Measurements from ENCODE around the gene SMG1. TPM values are rescaled to one million over a fixed set of nuclear protein-coding genes. Genes with fewer than 3 reads are reported as not detected.

SMG1 gene
- total RNA-seq, 1 experiment from 2014 or later, result 96.4 TPM

GRCh38 chr16:18965555-18965954 lies 39.3 kb upstream of the SMG1 start:
- Histone ChIP-seq H3K9ac (ENCODE audit: extremely low read depth, insufficient read length, low read length) (no peak overlapping the region), H3K79me2 (ENCODE audit: insufficient read depth, low read length) (no peaks in the 10 kb centered on the region), H2BK20ac (ENCODE audit: low read depth, low read length, poor library complexity, severe bottlenecking) (no peak overlapping the region), H3K14ac (ENCODE audit: insufficient read depth, low read length) (no peak overlapping the region), H3K27me3 (ENCODE audit: insufficient read depth, low read length) (no peaks in the 10 kb centered on the region), H3K56ac (ENCODE audit: insufficient read length, low read depth, low read length) (no peak overlapping the region), H2BK15ac (ENCODE audit: low read depth, low read length) (no peak overlapping the region), H3K18ac (ENCODE audit: insufficient read length, low read depth, low read length) (no peak overlapping the region), H2AFZ (ENCODE audit: low read length) (no peak overlapping the region), H3K4me1 (ENCODE audit: insufficient read depth, low read length) (no peaks in the 10 kb centered on the region), H3K79me1 (ENCODE audit: insufficient read depth, low read depth, low read length, poor library complexity, severe bottlenecking) (no peaks in the 10 kb centered on the region), H3T11ph (ENCODE audit: low read length) (no peak overlapping the region), H2BK5ac (ENCODE audit: insufficient read length, low read length) (no peak overlapping the region), H3K23ac (ENCODE audit: insufficient read length, low read depth, low read length) (no peak overlapping the region), H4K20me1 (ENCODE audit: control insufficient read depth, insufficient read depth, insufficient read length) (no peaks in the 10 kb centered on the region), H2AK5ac (ENCODE audit: insufficient read length, low read length) (no peak overlapping the region), H3K27ac (ENCODE audit: insufficient read length, low read depth, low read length) (no peak overlapping the region), H2BK120ac (ENCODE audit: low read depth, low read length, poor library complexity, severe bottlenecking) (no peak overlapping the region), H3K4ac (ENCODE audit: low read depth, low read length) (no peak overlapping the region), H4K8ac (replicated peaks; ENCODE audit: insufficient read length, low read depth, low read length) (no peak overlapping the region), H3K4me2 (ENCODE audit: insufficient read depth, insufficient read length, low read length) (no peak overlapping the region), H2BK12ac (ENCODE audit: insufficient read length, low read depth, low read length) (no peak overlapping the region), H4K91ac (ENCODE audit: insufficient read length, low read depth, low read length) (no peak overlapping the region), H3K9me3 (ENCODE audit: control insufficient read depth, low read depth, low read length) (no peaks in the 10 kb centered on the region), H3K23me2 (ENCODE audit: insufficient read length, low read depth, low read length, poor library complexity, severe bottlenecking) (no peaks in the 10 kb centered on the region), H4K5ac (ENCODE audit: insufficient read length, low read depth, low read length) (no peak overlapping the region)
- no CpG with 5 or more reads among the region's 5 CpGs for WGBS (ENCODE audit: extremely low coverage, insufficient read length, low lambda C conversion rate)
- Mint-ChIP-seq H3K36me3 (ENCODE audit: insufficient read depth in 1 of 3, low read depth in 3 of 3) (no peaks in the 10 kb centered on the region), H3K27me3 (ENCODE audit: low read depth) (no peaks in the 10 kb centered on the region; the same call in 1 of the 2 replicates), H3K9me3 (no peaks in the 10 kb centered on the region), H3K4me3 (no peak overlapping the region), H3K4me1 (peaks cover 9 to 11% of the 10 kb centered on the region in 2 experiments), H3K27ac (no peak overlapping the region; a peak in 1 of 7 replicates)
- TF ChIP-seq CTCF (conservative IDR thresholded peaks at IDR 0.05), result no peak
- no peak for DNase-seq
